Measurements from ENCODE around the gene TBC1D22A. TPM values are rescaled to one million over a fixed set of nuclear protein-coding genes. Genes with fewer than 3 reads are reported as not detected.

The TBC1D22A gene
- total and polyA plus RNA-seq, 9 of the 15 experiments (the other 6 are each of a cell fraction or from before 2014, with no cell fraction given) = 0.20 to 11.5 (median 5.2) TPM

DNA sequence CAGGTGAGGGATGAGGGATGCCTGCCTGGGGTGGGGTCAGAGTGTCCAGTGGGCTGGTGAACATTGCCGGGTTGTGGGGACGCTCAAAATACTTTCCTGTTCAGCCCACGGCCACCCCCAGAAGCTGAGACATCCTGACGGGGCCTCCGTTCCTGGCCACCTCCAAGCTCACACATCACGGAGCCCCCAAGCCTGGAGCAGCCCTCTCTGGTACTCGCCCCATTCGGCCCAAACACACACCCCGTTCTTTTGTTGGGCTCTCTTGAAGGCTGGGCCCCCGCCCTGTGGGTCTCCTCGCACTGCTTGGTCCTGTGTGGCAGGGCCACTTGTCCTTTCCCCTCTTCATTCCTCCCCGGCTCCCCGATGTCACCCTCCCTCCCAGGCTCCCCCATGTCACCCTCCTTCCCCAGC, 442.6 kb downstream of the TBC1D22A start (continued):
- TF ChIP-seq, protein P1, sequence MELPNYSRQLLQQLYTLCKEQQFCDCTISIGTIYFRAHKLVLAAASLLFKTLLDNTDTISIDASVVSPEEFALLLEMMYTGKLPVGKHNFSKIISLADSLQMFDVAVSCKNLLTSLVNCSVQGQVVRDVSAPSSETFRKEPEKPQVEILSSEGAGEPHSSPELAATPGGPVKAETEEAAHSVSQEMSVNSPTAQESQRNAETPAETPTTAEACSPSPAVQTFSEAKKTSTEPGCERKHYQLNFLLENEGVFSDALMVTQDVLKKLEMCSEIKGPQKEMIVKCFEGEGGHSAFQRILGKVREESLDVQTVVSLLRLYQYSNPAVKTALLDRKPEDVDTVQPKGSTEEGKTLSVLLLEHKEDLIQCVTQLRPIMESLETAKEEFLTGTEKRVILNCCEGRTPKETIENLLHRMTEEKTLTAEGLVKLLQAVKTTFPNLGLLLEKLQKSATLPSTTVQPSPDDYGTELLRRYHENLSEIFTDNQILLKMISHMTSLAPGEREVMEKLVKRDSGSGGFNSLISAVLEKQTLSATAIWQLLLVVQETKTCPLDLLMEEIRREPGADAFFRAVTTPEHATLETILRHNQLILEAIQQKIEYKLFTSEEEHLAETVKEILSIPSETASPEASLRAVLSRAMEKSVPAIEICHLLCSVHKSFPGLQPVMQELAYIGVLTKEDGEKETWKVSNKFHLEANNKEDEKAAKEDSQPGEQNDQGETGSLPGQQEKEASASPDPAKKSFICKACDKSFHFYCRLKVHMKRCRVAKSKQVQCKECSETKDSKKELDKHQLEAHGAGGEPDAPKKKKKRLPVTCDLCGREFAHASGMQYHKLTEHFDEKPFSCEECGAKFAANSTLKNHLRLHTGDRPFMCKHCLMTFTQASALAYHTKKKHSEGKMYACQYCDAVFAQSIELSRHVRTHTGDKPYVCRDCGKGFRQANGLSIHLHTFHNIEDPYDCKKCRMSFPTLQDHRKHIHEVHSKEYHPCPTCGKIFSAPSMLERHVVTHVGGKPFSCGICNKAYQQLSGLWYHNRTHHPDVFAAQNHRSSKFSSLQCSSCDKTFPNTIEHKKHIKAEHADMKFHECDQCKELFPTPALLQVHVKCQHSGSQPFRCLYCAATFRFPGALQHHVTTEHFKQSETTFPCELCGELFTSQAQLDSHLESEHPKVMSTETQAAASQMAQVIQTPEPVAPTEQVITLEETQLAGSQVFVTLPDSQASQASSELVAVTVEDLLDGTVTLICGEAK (IDR thresholded peaks at IDR 0.05) = no peak
- TF ChIP-seq, protein P1 (CRISPR knock-in tag; IDR thresholded peaks at IDR 0.05) = no peak
- no peak for TF ChIP-seq TRIM24 (IDR thresholded peaks at IDR 0.05)

Measured in K562 (cell line).